WTC11 (cell line): ENCODE data around the gene HRAS. TPM values are rescaled to one million over a fixed set of nuclear protein-coding genes. Genes with fewer than 3 reads are reported as not detected.

Experiments used
- ATAC-seq: fragments of 200-7000 bp; cut with Tn5 transposase; 2 replicates; pipeline ENCODE4 v1.10.0; 2021; ENCODE audit warnings: mild to moderate bottlenecking, moderate library complexity
- CTCF ChIA-PET: fragments of 300-600 bp; sonication (Branson Sonifier 250); formaldehyde crosslinking; loops from one replicate; lab custom pipeline; 2021; ENCODE audit warnings: antibody characterized with exemption; lab: Charles Lee
- POLR2A ChIA-PET: fragments of 350-600 bp; sonication (Branson Sonifier 250); formaldehyde crosslinking; loops from one replicate; lab custom pipeline; 2021; ENCODE audit warnings: antibody characterized with exemption; lab: Charles Lee
- DNase-seq: peaks from one replicate; pipeline ENCODE4 v3.0.0; 2021; ENCODE audit warnings: low spot score
- H3K27ac Mint-ChIP-seq: 2 replicates; pipeline ENCODE4 v1.8.0; 2021; ENCODE audit warnings: mixed read lengths
- H3K27me3 Mint-ChIP-seq: 2 replicates; pipeline ENCODE4 v1.8.0; 2021; ENCODE audit warnings: low read depth, mild to moderate bottlenecking, moderate library complexity, mixed read lengths
- H3K36me3 Mint-ChIP-seq: 2 replicates; pipeline ENCODE4 v1.8.0; 2021; ENCODE audit warnings: mixed read lengths
- H3K4me1 Mint-ChIP-seq: 2 replicates; pipeline ENCODE4 v1.8.0; 2022; ENCODE audit warnings: mixed read lengths
- H3K4me3 Mint-ChIP-seq: 2 replicates; pipeline ENCODE4 v1.8.0; 2021; ENCODE audit warnings: mild to moderate bottlenecking, moderate library complexity, mixed read lengths
- H3K9me3 Mint-ChIP-seq: 2 replicates; pipeline ENCODE4 v1.8.0; 2021; ENCODE audit warnings: mixed read lengths
- ETV6 ChIP-seq: sonication (generic); formaldehyde crosslinking; IDR thresholded peaks from 2 replicates; pipeline ENCODE4 v1.8.1; 2022; ENCODE audit warnings: mild to moderate bottlenecking, missing genetic modification reagents
- FOXK1 ChIP-seq: sonication (generic); formaldehyde crosslinking; IDR thresholded peaks from 2 replicates; pipeline ENCODE4 v1.8.0; 2022; ENCODE audit warnings: mild to moderate bottlenecking, moderate library complexity, missing genetic modification reagents
- GRHL2 ChIP-seq: fragments of 250-450 bp; sonication (Bioruptor Pico); IDR thresholded peaks from 2 replicates; pipeline ENCODE4 v1.8.0; 2022; ENCODE audit warnings: mild to moderate bottlenecking, moderate library complexity; ENCODE audit not compliant: insufficient replicate concordance, severe bottlenecking
- GTF2I ChIP-seq: fragments of 250-450 bp; sonication (Bioruptor Pico); conservative IDR thresholded peaks from 2 replicates; pipeline ENCODE4 v1.4.0; 2021; ENCODE audit warnings: mild to moderate bottlenecking
- HMGA2 ChIP-seq: fragments of 250-450 bp; sonication (Bioruptor Pico); IDR thresholded peaks from 2 replicates; pipeline ENCODE4 v1.4.0; 2021; ENCODE audit warnings: mild to moderate bottlenecking, moderate library complexity
- IRF2 ChIP-seq: sonication (generic); formaldehyde crosslinking; IDR thresholded peaks from 2 replicates; pipeline ENCODE4 v1.8.0; 2022; ENCODE audit warnings: low read depth, missing genetic modification reagents, borderline replicate concordance
- JAZF1 ChIP-seq: fragments of 250-450 bp; sonication (Bioruptor Pico); IDR thresholded peaks from 2 replicates; pipeline ENCODE4 v1.9.0; 2021; ENCODE audit warnings: moderate library complexity, mild to moderate bottlenecking, inconsistent platforms
- NFYB ChIP-seq: sonication (generic); formaldehyde crosslinking; conservative IDR thresholded peaks from 2 replicates; pipeline ENCODE4 v1.8.0; 2022; ENCODE audit warnings: low read depth, missing genetic modification reagents
- NR1H2 ChIP-seq: sonication (generic); formaldehyde crosslinking; IDR thresholded peaks from 2 replicates; pipeline ENCODE4 v1.9.0; 2021; ENCODE audit warnings: mild to moderate bottlenecking, moderate library complexity, missing genetic modification reagents
- NR3C1 ChIP-seq: sonication (generic); formaldehyde crosslinking; conservative IDR thresholded peaks from 2 replicates; pipeline ENCODE4 v1.8.1; 2023; ENCODE audit warnings: low read depth, mild to moderate bottlenecking, missing genetic modification reagents
- PRRX2 ChIP-seq: fragments of 250-450 bp; sonication (Bioruptor Pico); IDR thresholded peaks from 2 replicates; pipeline ENCODE4 v1.8.0; 2021; ENCODE audit warnings: mild to moderate bottlenecking
- RELA ChIP-seq: sonication (generic); formaldehyde crosslinking; IDR thresholded peaks from 2 replicates; pipeline ENCODE4 v1.8.1; 2022; ENCODE audit warnings: missing genetic modification reagents, mild to moderate bottlenecking, borderline replicate concordance
- ZBTB21 ChIP-seq: sonication (generic); formaldehyde crosslinking; IDR thresholded peaks from 2 replicates; pipeline ENCODE4 v1.8.1; 2023; ENCODE audit warnings: mild to moderate bottlenecking, missing genetic modification reagents, borderline replicate concordance
- ZNF232 ChIP-seq: sonication (generic); formaldehyde crosslinking; IDR thresholded peaks from 2 replicates; pipeline ENCODE4 v1.8.0; 2022; ENCODE audit warnings: mild to moderate bottlenecking, missing genetic modification reagents
- ZNF317 ChIP-seq: sonication (generic); formaldehyde crosslinking; IDR thresholded peaks from 2 replicates; pipeline ENCODE4 v1.8.1; 2023; ENCODE audit warnings: low read depth, mild to moderate bottlenecking, moderate library complexity, missing genetic modification reagents, borderline replicate concordance
- ZNF671 ChIP-seq: fragments of 250-450 bp; sonication (Bioruptor Pico); IDR thresholded peaks from 2 replicates; pipeline ENCODE4 v1.8.0; 2021; ENCODE audit warnings: mild to moderate bottlenecking
- total RNA-seq: library from RNA; stranded (reverse); gene quantifications from 3 replicates; pipeline ENCODE4 v1.2.3, GENCODE V29; 2021
- TF ChIP-seq, protein P1 (sequence below): sonication (generic); formaldehyde crosslinking; IDR thresholded peaks from 2 replicates; pipeline ENCODE4 v1.8.1; 2023; ENCODE audit warnings: mild to moderate bottlenecking, missing genetic modification reagents, moderate library complexity
- TF ChIP-seq, protein P2 (sequence below): sonication (generic); formaldehyde crosslinking; IDR thresholded peaks from 2 replicates; pipeline ENCODE4 v1.8.0; 2022; ENCODE audit warnings: missing genetic modification reagents
- TF ChIP-seq, protein P3 (sequence below): sonication (generic); formaldehyde crosslinking; IDR thresholded peaks from 2 replicates; pipeline ENCODE4 v1.8.0; 2023; ENCODE audit warnings: mild to moderate bottlenecking, missing genetic modification reagents
- TF ChIP-seq, protein P4 (sequence below): sonication (generic); formaldehyde crosslinking; IDR thresholded peaks from 2 replicates; pipeline ENCODE4 v1.8.0; 2022; ENCODE audit warnings: mild to moderate bottlenecking, missing genetic modification reagents
- TF ChIP-seq, protein P5 (sequence below): sonication (generic); formaldehyde crosslinking; IDR thresholded peaks from 2 replicates; pipeline ENCODE4 v1.8.1; 2023; ENCODE audit warnings: mild to moderate bottlenecking, missing genetic modification reagents
- TF ChIP-seq, protein P6 (sequence below): sonication (generic); formaldehyde crosslinking; IDR thresholded peaks from 2 replicates; pipeline ENCODE4 v1.8.0; 2022; ENCODE audit warnings: mild to moderate bottlenecking, missing genetic modification reagents

HRAS gene
- total RNA-seq, 1 experiment from 2014 or later: 62.4 TPM

DNA sequence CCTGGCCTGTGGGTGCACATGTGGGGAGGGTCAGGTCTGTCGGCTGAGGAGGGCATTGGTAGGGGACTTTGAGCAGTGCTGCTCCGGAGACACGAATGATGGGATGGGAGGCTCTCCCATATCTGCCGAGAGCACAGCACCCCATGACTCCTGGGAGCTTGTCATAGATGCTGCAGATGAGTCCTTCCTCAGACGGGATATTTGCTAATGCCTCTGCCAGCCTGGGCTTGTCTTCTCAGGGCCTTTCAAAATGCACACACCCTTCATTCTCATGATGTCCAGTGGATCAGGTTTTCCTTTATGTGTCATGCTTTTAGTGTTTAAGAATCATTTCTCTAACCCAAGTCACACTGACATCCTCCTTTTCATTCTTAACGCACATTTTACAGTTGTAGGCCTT is 20.2 kb downstream of the HRAS start:
- no peaks in the 10 kb centered on the region; the same call in 1 of the 2 replicates for H3K4me1 Mint-ChIP-seq
- H3K27ac Mint-ChIP-seq: no peak overlapping the region
- ATAC-seq: no peak
- TF ChIP-seq, protein P1, sequence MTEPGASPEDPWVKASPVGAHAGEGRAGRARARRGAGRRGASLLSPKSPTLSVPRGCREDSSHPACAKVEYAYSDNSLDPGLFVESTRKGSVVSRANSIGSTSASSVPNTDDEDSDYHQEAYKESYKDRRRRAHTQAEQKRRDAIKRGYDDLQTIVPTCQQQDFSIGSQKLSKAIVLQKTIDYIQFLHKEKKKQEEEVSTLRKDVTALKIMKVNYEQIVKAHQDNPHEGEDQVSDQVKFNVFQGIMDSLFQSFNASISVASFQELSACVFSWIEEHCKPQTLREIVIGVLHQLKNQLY (CRISPR knock-in tag): no peak
- TF ChIP-seq JAZF1 (CRISPR knock-in tag) (no peak), NFYB (CRISPR knock-in tag) (no peak), ZNF671 (CRISPR knock-in tag) (no peak), GTF2I (CRISPR knock-in tag) (no peak), GRHL2 (CRISPR knock-in tag) (no peak), FOXK1 (no peak), ZNF232 (CRISPR knock-in tag) (no peak), ZBTB21 (CRISPR knock-in tag) (no peak), ZNF317 (no peak)
- TF ChIP-seq, protein P2, sequence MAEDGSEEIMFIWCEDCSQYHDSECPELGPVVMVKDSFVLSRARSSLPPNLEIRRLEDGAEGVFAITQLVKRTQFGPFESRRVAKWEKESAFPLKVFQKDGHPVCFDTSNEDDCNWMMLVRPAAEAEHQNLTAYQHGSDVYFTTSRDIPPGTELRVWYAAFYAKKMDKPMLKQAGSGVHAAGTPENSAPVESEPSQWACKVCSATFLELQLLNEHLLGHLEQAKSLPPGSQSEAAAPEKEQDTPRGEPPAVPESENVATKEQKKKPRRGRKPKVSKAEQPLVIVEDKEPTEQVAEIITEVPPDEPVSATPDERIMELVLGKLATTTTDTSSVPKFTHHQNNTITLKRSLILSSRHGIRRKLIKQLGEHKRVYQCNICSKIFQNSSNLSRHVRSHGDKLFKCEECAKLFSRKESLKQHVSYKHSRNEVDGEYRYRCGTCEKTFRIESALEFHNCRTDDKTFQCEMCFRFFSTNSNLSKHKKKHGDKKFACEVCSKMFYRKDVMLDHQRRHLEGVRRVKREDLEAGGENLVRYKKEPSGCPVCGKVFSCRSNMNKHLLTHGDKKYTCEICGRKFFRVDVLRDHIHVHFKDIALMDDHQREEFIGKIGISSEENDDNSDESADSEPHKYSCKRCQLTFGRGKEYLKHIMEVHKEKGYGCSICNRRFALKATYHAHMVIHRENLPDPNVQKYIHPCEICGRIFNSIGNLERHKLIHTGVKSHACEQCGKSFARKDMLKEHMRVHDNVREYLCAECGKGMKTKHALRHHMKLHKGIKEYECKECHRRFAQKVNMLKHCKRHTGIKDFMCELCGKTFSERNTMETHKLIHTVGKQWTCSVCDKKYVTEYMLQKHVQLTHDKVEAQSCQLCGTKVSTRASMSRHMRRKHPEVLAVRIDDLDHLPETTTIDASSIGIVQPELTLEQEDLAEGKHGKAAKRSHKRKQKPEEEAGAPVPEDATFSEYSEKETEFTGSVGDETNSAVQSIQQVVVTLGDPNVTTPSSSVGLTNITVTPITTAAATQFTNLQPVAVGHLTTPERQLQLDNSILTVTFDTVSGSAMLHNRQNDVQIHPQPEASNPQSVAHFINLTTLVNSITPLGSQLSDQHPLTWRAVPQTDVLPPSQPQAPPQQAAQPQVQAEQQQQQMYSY (CRISPR knock-in tag): no peak
- TF ChIP-seq, protein P3, sequence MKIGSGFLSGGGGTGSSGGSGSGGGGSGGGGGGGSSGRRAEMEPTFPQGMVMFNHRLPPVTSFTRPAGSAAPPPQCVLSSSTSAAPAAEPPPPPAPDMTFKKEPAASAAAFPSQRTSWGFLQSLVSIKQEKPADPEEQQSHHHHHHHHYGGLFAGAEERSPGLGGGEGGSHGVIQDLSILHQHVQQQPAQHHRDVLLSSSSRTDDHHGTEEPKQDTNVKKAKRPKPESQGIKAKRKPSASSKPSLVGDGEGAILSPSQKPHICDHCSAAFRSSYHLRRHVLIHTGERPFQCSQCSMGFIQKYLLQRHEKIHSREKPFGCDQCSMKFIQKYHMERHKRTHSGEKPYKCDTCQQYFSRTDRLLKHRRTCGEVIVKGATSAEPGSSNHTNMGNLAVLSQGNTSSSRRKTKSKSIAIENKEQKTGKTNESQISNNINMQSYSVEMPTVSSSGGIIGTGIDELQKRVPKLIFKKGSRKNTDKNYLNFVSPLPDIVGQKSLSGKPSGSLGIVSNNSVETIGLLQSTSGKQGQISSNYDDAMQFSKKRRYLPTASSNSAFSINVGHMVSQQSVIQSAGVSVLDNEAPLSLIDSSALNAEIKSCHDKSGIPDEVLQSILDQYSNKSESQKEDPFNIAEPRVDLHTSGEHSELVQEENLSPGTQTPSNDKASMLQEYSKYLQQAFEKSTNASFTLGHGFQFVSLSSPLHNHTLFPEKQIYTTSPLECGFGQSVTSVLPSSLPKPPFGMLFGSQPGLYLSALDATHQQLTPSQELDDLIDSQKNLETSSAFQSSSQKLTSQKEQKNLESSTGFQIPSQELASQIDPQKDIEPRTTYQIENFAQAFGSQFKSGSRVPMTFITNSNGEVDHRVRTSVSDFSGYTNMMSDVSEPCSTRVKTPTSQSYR: no peak
- TF ChIP-seq, protein P4, sequence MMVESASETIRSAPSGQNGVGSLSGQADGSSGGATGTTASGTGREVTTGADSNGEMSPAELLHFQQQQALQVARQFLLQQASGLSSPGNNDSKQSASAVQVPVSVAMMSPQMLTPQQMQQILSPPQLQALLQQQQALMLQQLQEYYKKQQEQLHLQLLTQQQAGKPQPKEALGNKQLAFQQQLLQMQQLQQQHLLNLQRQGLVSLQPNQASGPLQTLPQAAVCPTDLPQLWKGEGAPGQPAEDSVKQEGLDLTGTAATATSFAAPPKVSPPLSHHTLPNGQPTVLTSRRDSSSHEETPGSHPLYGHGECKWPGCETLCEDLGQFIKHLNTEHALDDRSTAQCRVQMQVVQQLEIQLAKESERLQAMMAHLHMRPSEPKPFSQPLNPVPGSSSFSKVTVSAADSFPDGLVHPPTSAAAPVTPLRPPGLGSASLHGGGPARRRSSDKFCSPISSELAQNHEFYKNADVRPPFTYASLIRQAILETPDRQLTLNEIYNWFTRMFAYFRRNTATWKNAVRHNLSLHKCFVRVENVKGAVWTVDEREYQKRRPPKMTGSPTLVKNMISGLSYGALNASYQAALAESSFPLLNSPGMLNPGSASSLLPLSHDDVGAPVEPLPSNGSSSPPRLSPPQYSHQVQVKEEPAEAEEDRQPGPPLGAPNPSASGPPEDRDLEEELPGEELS (CRISPR knock-in tag): no peak
- DNase-seq: no peak
- ChIA-PET CTCF (no interaction called here), POLR2A (no interaction called here)
- H3K36me3 Mint-ChIP-seq: peaks cover 36% of the 10 kb centered on the region
- peaks cover 7% of the 10 kb centered on the region for H3K27me3 Mint-ChIP-seq
- H3K9me3 Mint-ChIP-seq: peaks cover 21% of the 10 kb centered on the region
- no peak overlapping the region for H3K4me3 Mint-ChIP-seq

DNA sequence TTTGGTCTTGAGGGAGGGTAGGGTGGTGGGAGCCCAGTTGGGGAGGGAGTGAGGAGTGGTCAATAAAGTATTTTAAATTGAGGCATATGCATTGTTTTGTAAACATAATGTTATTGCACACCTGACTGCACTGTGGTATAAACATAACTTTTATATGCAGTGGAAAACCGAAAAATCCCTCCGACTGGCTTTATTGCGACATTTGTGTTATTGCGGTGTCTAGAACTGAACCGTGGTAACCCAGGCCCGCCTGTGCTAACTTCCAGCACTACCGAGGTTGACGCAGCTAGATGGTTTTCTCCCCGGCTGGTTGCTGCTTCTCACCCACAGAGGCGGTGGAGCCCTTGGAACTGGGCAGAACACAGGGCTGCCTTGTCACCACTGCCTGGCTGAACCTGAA is 20.8 kb downstream of the HRAS start:
- peaks cover 7% of the 10 kb centered on the region for H3K27me3 Mint-ChIP-seq
- peaks cover 21% of the 10 kb centered on the region for H3K9me3 Mint-ChIP-seq
- no peak for ATAC-seq
- no peak overlapping the region for H3K27ac Mint-ChIP-seq
- H3K4me3 Mint-ChIP-seq: no peak overlapping the region
- ChIA-PET POLR2A (no interaction called here), CTCF (no interaction called here)
- H3K4me1 Mint-ChIP-seq: no peaks in the 10 kb centered on the region; the same call in 1 of the 2 replicates
- DNase-seq: no peak
- peaks cover 40% of the 10 kb centered on the region for H3K36me3 Mint-ChIP-seq
- no peak for TF ChIP-seq PRRX2
- TF ChIP-seq, protein P5, sequence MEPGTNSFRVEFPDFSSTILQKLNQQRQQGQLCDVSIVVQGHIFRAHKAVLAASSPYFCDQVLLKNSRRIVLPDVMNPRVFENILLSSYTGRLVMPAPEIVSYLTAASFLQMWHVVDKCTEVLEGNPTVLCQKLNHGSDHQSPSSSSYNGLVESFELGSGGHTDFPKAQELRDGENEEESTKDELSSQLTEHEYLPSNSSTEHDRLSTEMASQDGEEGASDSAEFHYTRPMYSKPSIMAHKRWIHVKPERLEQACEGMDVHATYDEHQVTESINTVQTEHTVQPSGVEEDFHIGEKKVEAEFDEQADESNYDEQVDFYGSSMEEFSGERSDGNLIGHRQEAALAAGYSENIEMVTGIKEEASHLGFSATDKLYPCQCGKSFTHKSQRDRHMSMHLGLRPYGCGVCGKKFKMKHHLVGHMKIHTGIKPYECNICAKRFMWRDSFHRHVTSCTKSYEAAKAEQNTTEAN (CRISPR knock-in tag): no peak
- TF ChIP-seq NR1H2 (CRISPR knock-in tag): no peak
- no peak for TF ChIP-seq RELA (CRISPR knock-in tag)
- TF ChIP-seq NR3C1 (CRISPR knock-in tag): no peak
- TF ChIP-seq, protein P6, sequence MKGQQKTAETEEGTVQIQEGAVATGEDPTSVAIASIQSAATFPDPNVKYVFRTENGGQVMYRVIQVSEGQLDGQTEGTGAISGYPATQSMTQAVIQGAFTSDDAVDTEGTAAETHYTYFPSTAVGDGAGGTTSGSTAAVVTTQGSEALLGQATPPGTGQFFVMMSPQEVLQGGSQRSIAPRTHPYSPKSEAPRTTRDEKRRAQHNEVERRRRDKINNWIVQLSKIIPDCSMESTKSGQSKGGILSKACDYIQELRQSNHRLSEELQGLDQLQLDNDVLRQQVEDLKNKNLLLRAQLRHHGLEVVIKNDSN (CRISPR knock-in tag): no peak
- no peak for TF ChIP-seq ETV6 (CRISPR knock-in tag)
- TF ChIP-seq, protein P1 (CRISPR knock-in tag): no peak
- no peak for TF ChIP-seq IRF2 (CRISPR knock-in tag)
- TF ChIP-seq HMGA2: no peak
